SH-SY5Y (cell line): ENCODE data around the gene GPR15LG.

Source experiments
- GATA2 ChIP-seq: IDR thresholded peaks from 2 replicates; pipeline ENCODE4 v1.6.1; 2011; ENCODE audit warnings: mild to moderate bottlenecking, low read depth, low read length
- GATA3 ChIP-seq: IDR thresholded peaks from 2 replicates; pipeline ENCODE4 v1.6.1; 2011; ENCODE audit warnings: low read depth, mild to moderate bottlenecking, low read length, moderate library complexity

- TF ChIP-seq GATA2: no peak
- TF ChIP-seq GATA3: no peak
Measured at GRCh38 chr10:84214612-84215235, 41.1 kb downstream of the GPR15LG start.
